ENCODE results near the gene ESCO1. TPM values are rescaled to one million over a fixed set of nuclear protein-coding genes. Genes with fewer than 3 reads are reported as not detected.
A peak's percentile ranks its signal among the peaks of the same experiment; 100 is the strongest.
"Not testable (repeated sequence)": the region's sequence is repeated elsewhere in the genome, so short reads cannot be mapped to it uniquely, and the experiment has no call there.

Gene ESCO1
- total RNA-seq (41.8 TPM), polyA plus RNA-seq (9.4 TPM)

- Histone ChIP-seq H3K36me3 (ENCODE audit: insufficient read depth) (no peaks in the 10 kb centered on the region), H3K4me3 (ENCODE audit: low read depth, low read length) (peak within 1 kb of the TSS; percentile 76), H3K27ac (ENCODE audit: low read depth) (peak within 1 kb of the TSS; percentile 95), H3K4me1 (ENCODE audit: insufficient read depth) (no peaks in the 10 kb centered on the region)
- 7% methylated on average over 74 of the region's 74 CpGs for WGBS
- peak; percentile 73 for DNase-seq (ENCODE audit: extremely low spot score)
Observed at GRCh38 chr18:21600526-21601410, at the start of gene ESCO1. TSS of gene ESCO1 (minus strand) at chr18:21600704. CDS start at chr18:21574843, 25,861 bp downstream.

GRCh38 chr18:21640375-21640774, 39.9 kb upstream of the ESCO1 start:
- H3K36me3 ChIP-seq (ENCODE audit: insufficient read depth); H3K4me3 ChIP-seq (ENCODE audit: low read depth, low read length); DNase-seq (ENCODE audit: extremely low spot score); H3K27ac ChIP-seq (ENCODE audit: low read depth); H3K4me1 ChIP-seq (ENCODE audit: insufficient read depth): not testable (repeated sequence)
- 99% methylated on average over 5 of the region's 5 CpGs for WGBS

GRCh38 chr18:21638822-21639221, 38.3 kb upstream of the ESCO1 start:
- Histone ChIP-seq H3K4me1 (ENCODE audit: insufficient read depth) (no peaks in the 10 kb centered on the region), H3K27ac (ENCODE audit: low read depth) (no peak overlapping the region), H3K4me3 (ENCODE audit: low read depth, low read length) (no peak overlapping the region), H3K36me3 (ENCODE audit: insufficient read depth) (no peaks in the 10 kb centered on the region)
- no peak for DNase-seq (ENCODE audit: extremely low spot score)
- whole genome bisulfite sequencing: 89% methylated on average over 3 of the region's 3 CpGs

- no peak overlapping the region for H3K27ac ChIP-seq (ENCODE audit: low read depth)
- no peak overlapping the region for H3K4me3 ChIP-seq (ENCODE audit: low read depth, low read length)
- 87% methylated on average over 13 of the region's 13 CpGs for WGBS
- H3K4me1 ChIP-seq (ENCODE audit: insufficient read depth): no peaks in the 10 kb centered on the region
- H3K36me3 ChIP-seq (ENCODE audit: insufficient read depth): no peaks in the 10 kb centered on the region
- no peak for DNase-seq (ENCODE audit: extremely low spot score)
Observed at GRCh38 chr18:21636769-21637168, 36.3 kb upstream of the ESCO1 start.

DNA sequence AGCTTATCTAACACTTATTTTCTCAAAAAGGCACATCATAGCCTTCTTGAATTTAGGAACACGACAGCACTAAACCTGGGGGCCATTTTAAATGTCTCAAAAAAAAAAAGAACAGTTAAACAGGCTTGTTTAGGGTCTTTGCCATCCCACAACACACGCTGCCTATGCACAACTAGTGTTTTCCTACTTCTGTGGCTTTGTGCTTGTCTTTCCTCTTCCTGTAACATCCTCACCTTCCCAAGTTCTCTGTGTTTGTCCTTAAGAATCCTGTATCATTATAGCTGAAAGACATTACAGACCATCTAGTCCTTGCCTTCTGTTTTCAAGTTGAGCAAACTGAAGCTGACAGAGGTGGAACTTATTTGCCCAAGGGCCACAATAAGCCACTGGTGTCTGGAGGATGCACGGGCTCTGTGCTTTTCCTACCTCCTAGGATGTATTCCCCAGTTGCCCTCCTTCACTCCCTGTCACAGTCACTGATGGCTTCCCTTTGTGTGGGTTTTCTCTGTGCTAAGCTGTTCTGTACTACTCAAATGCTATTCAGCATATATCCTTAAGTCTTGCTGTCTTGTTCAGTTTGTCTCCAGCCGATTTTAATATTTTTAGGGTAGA, 34.2 kb upstream of the ESCO1 start:
- H3K27ac ChIP-seq (ENCODE audit: low read depth): no peak overlapping the region
- H3K4me3 ChIP-seq (ENCODE audit: low read depth, low read length): no peak overlapping the region
- H3K36me3 ChIP-seq (ENCODE audit: insufficient read depth): no peaks in the 10 kb centered on the region
- 81% methylated on average over 4 of the region's 4 CpGs for WGBS
- H3K4me1 ChIP-seq (ENCODE audit: insufficient read depth): no peaks in the 10 kb centered on the region
- DNase-seq (ENCODE audit: extremely low spot score): no peak

DNA sequence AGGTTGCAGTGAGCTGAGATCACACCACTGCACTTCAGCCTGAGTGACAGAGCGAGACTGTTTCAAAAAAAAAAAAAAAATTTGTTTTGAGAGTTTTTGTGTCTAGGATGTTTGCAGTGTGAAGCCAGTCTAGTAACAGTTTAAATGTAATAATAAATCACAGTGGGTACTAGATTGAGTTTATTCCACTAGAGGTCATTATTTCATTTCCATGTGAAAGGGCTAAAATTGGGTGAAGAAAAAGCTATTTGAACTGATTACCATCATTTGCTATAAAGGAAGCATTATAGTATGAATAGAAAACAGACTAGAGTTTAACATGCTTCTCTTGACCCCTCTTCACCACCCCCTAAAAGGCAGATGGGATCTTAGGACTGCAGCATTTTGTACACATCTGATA, 31.9 kb upstream of the ESCO1 start:
- H3K36me3 ChIP-seq (ENCODE audit: insufficient read depth): no peaks in the 10 kb centered on the region
- H3K27ac ChIP-seq (ENCODE audit: low read depth): no peak overlapping the region
- no peaks in the 10 kb centered on the region for H3K4me1 ChIP-seq (ENCODE audit: insufficient read depth)
- DNase-seq (ENCODE audit: extremely low spot score): no peak
- H3K4me3 ChIP-seq (ENCODE audit: low read depth, low read length): no peak overlapping the region
- 100% methylated on average over 1 of the region's 1 CpG for WGBS

DNA sequence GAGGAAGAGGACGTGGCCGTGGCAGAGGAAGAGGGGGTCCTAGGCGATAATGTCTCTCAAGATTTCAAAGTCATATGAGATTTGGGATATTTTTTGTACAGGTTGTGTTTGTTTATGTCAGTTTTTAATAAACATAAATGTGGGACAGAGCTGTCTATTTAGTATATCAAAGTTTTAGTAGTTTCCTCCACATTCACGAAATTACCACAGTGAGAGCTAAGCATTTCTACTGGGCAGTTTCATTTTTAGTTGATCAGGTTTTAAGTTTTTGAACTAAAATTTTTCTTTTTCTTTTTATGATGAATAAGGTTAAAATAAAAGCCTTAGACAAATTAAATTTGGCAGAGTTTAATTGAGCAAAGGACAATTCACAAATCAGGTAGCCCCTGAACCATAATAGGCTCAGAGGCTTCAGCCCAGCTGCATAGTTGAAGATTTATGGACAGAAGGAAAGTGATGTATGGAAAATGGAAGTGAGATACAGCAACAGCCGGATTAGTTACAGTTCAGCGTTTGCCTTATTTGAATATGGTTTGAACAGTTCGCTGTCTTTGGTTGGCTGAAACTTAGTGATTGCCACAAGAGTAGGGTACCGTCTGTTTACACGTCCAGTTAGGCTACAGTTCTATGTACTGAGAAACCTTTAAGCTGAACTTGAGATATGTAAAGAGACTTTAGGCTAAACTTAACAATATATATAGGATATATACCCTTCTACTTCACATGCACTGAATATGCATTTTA, 28.8 kb upstream of the ESCO1 start:
- peaks cover 3% of the 10 kb centered on the region for H3K36me3 ChIP-seq (ENCODE audit: insufficient read depth)
- DNase-seq (ENCODE audit: extremely low spot score): no peak
- H3K4me1 ChIP-seq (ENCODE audit: insufficient read depth): no peaks in the 10 kb centered on the region
- WGBS: 90% methylated on average over 9 of the region's 9 CpGs
- H3K4me3 ChIP-seq (ENCODE audit: low read depth, low read length): no peak overlapping the region
- H3K27ac ChIP-seq (ENCODE audit: low read depth): no peak overlapping the region

GRCh38 chr18:21621640-21622039, 21.1 kb upstream of the ESCO1 start:
- not testable (repeated sequence) for H3K4me1 ChIP-seq (ENCODE audit: insufficient read depth); H3K36me3 ChIP-seq (ENCODE audit: insufficient read depth); H3K27ac ChIP-seq (ENCODE audit: low read depth); DNase-seq (ENCODE audit: extremely low spot score); H3K4me3 ChIP-seq (ENCODE audit: low read depth, low read length)
- 91% methylated on average over 9 of the region's 9 CpGs for WGBS

DNA sequence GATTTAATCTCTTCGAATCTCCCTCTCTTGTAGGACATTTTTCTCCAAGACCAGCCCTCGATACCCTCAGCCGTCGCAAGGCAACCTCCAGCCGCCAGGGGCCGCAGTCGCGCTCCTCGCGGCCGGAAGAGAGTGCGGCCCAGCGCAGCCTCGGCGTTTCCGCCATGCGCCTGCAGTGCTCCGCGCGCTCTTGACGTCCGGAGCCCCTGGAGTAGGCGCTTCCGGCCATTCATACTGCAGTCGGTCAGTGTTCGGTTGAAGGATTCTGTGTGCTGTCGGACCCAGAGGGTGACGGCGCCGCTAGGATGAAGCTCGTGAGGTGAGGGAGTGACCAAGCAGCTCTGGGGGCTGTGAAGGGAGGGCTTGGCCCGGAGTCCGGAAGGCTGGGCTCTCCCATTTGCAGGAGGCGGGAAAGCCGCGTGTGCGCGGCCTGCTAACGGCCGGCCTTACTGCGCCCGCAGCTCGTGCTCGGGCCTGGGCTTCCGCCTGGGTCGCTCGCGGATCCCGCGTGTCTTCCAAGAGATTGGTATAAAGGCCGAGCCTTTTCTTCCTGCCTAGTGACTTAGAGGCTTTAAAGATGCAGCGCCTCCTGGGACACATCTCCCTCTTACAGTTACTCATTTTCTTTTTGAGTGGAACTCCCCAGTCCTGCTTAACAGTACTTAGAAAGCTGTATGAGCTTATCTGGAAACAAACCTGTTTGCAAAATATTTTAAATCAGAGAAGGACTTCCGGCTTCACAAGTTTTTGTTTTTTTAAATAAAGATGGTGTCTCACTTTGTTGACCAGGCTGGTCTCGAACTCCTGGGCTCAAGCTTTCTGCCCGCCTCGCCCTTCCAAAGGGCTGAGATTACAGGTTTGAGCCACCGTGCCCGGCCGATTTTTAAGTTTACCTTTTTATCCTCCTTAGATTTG, 11.9 kb upstream of the ESCO1 start, which contains the start of gene SNRPD1:
Gene SNRPD1, plus strand, starts transcription at position 190 of the 915 bp plus-strand sequence. Its CDS starts 116 bp downstream, at position 306.
- DNase-seq (ENCODE audit: extremely low spot score): peak; percentile 75
- WGBS: under 1% methylated on average over 59 of the region's 59 CpGs

DNA sequence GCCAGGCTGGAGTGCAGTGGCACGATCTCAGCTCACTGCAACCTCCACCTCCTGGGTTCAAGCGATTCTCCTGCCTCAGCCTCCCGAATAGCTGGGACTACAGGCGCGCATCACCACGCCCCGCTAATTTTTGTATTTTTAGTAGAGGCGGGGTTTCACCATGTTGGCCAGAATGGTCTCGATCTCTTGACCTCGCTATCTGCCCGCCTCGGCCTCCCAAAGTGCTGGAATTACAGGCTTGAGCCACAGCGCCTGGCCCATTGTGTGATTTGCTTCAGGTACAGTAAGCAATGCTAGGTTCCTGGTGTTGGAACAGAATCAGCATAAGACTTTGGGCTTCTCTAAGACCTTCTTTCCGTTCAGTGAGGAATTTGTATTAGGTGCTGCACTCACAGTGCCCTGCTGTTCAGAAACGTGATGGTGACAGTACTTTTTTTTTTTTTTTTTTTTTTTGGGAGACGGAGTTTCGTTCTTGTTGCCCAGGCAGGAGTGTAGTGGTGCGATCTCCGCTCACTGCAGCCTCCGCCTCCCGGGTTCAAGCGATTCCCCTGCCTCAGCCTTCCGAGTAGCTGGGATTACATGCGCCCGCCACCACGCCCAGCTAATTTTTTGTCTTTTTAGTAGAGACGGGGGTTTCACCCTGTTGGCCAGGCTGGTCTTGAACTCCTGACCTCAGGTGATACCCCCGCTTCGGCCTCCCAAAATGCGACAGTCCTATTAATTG, 11.1 kb upstream of the ESCO1 start:
- DNase-seq (ENCODE audit: extremely low spot score); H3K4me1 ChIP-seq (ENCODE audit: insufficient read depth); H3K36me3 ChIP-seq (ENCODE audit: insufficient read depth); H3K27ac ChIP-seq (ENCODE audit: low read depth): not testable (repeated sequence)
- WGBS: 56% methylated on average over 30 of the region's 30 CpGs
- peak overlapping the region; percentile 92 for H3K4me3 ChIP-seq (ENCODE audit: low read depth, low read length)

More for the DNA sequence above, 11.9 kb upstream of the ESCO1 start, which contains the start of gene SNRPD1:
- no peaks in the 10 kb centered on the region for H3K36me3 ChIP-seq (ENCODE audit: insufficient read depth)
- H3K27ac ChIP-seq (ENCODE audit: low read depth): peak within 1 kb of the TSS; percentile 84
- H3K4me3 ChIP-seq (ENCODE audit: low read depth, low read length): peak within 1 kb of the TSS; percentile 92
- H3K4me1 ChIP-seq (ENCODE audit: insufficient read depth): no peaks in the 10 kb centered on the region

- no peak for DNase-seq (ENCODE audit: extremely low spot score)
- Histone ChIP-seq H3K4me1 (ENCODE audit: insufficient read depth) (no peaks in the 10 kb centered on the region), H3K36me3 (ENCODE audit: insufficient read depth) (no peaks in the 10 kb centered on the region), H3K27ac (ENCODE audit: low read depth) (no peak overlapping the region), H3K4me3 (ENCODE audit: low read depth, low read length) (no peak overlapping the region)
Observed at GRCh38 chr18:21605213-21605612, 4.7 kb upstream of the ESCO1 start.

GRCh38 chr18:21604671-21605070, 4.2 kb upstream of the ESCO1 start:
- H3K4me3 ChIP-seq (ENCODE audit: low read depth, low read length): no peak overlapping the region
- WGBS: 46% methylated on average over 2 of the region's 2 CpGs
- no peaks in the 10 kb centered on the region for H3K36me3 ChIP-seq (ENCODE audit: insufficient read depth)
- no peaks in the 10 kb centered on the region for H3K4me1 ChIP-seq (ENCODE audit: insufficient read depth)
- H3K27ac ChIP-seq (ENCODE audit: low read depth): no peak overlapping the region
- no peak for DNase-seq (ENCODE audit: extremely low spot score)

Data from urinary bladder (tissue), 4 donors.